Neural cell (in vitro differentiated cells): Measurements from ENCODE around the gene ZNF428. TPM values are rescaled to one million over a fixed set of nuclear protein-coding genes. Genes with fewer than 3 reads are reported as not detected.

Experiments used
- H2AFZ ChIP-seq: fragments of 200-600, 300-800 bp; sonication (generic), shearing (Covaris generic); 2 replicates; pipeline ENCODE4 v1.6.0; 2014; ENCODE audit warnings: low read depth, mild to moderate bottlenecking, antibody characterized with exemption, low read length, moderate library complexity
- H3F3A ChIP-seq: fragments of 200-600 bp; shearing (Covaris generic); 2 replicates; pipeline ENCODE4 v1.6.1; 2016; ENCODE audit warnings: mild to moderate bottlenecking, moderate library complexity, mixed read lengths, antibody characterized with exemption, low read length; ENCODE audit not compliant: insufficient read depth, poor library complexity, severe bottlenecking
- H3K27ac ChIP-seq: fragments of 200-600, 300-800 bp; sonication (generic), shearing (Covaris generic); 2 replicates; pipeline ENCODE4 v1.5.1; 2014; ENCODE audit warnings: mild to moderate bottlenecking, low read length, moderate library complexity
- H3K27me3 ChIP-seq: fragments of 300-800, 200-600 bp; sonication (generic), shearing (Covaris generic); 2 replicates; pipeline ENCODE4 v1.6.0; 2014; ENCODE audit warnings: mild to moderate bottlenecking, low read depth, low read length, moderate library complexity; ENCODE audit not compliant: insufficient read depth
- H3K36me3 ChIP-seq: fragments of 300-800, 200-600 bp; sonication (generic), shearing (Covaris generic); 2 replicates; pipeline ENCODE4 v1.5.1; 2014; ENCODE audit warnings: mild to moderate bottlenecking, antibody characterized with exemption, low read length, moderate library complexity; ENCODE audit not compliant: insufficient read depth
- H3K4me2 ChIP-seq: fragments of 300-800, 200-600 bp; sonication (generic), shearing (Covaris generic); 2 replicates; pipeline ENCODE4 v1.6.0; 2014; ENCODE audit warnings: mild to moderate bottlenecking, low read length
- H3K4me3 ChIP-seq: fragments of 300-800, 200-600 bp; sonication (generic), shearing (Covaris generic); 2 replicates; pipeline ENCODE4 v1.5.1; 2014; ENCODE audit warnings: mild to moderate bottlenecking, low read length, moderate library complexity
- H3K79me2 ChIP-seq: fragments of 200-600 bp; shearing (Covaris generic); replicated peaks from 2 replicates; pipeline ENCODE4 v1.6.0; 2014; ENCODE audit warnings: mild to moderate bottlenecking, low read length, moderate library complexity; ENCODE audit not compliant: insufficient read depth
- H3K9ac ChIP-seq: fragments of 300-800, 200-600 bp; sonication (generic), shearing (Covaris generic); 2 replicates; pipeline ENCODE4 v1.6.1; 2016; ENCODE audit warnings: mild to moderate bottlenecking, low read length, mixed read lengths
- H3K9me2 ChIP-seq: fragments of 200-600 bp; shearing (Covaris generic); 2 replicates; pipeline ENCODE4 v1.6.1; 2016; ENCODE audit warnings: mild to moderate bottlenecking, low read length, mixed read lengths; ENCODE audit not compliant: insufficient read depth
- H3K9me3 ChIP-seq: fragments of 200-600, 300-800 bp; sonication (generic), shearing (Covaris generic); 2 replicates; pipeline ENCODE4 v1.6.1; 2016; ENCODE audit warnings: mild to moderate bottlenecking, mixed run types, low read length, moderate library complexity, mixed read lengths
- H4K20me1 ChIP-seq: fragments of 200-600 bp; shearing (Covaris generic); 2 replicates; pipeline ENCODE4 v1.6.1; 2016; ENCODE audit warnings: mild to moderate bottlenecking, mixed run types; ENCODE audit not compliant: insufficient read depth
- CTCF ChIP-seq: fragments of 450-650 bp; IDR thresholded peaks from 2 replicates; pipeline ENCODE4 v1.5.1; 2014; ENCODE audit warnings: antibody characterized with exemption, mild to moderate bottlenecking, moderate library complexity; ENCODE audit not compliant: poor library complexity, severe bottlenecking
- EP300 ChIP-seq: fragments of 450-650 bp; conservative IDR thresholded peaks from 2 replicates; pipeline ENCODE4 v1.6.1; 2014; ENCODE audit warnings: antibody characterized with exemption, mild to moderate bottlenecking, moderate library complexity; ENCODE audit not compliant: poor library complexity, severe bottlenecking
- EZH2 ChIP-seq: fragments of 200-600, 300-800 bp; shearing (Covaris generic), sonication (generic); IDR thresholded peaks from 2 replicates; pipeline ENCODE4 v1.6.1; 2014; ENCODE audit warnings: antibody characterized with exemption, low read length, borderline replicate concordance, mild to moderate bottlenecking; ENCODE audit not compliant: insufficient read depth, poor library complexity, severe bottlenecking
- MXI1 ChIP-seq: fragments of 450-650 bp; conservative IDR thresholded peaks from 2 replicates; pipeline ENCODE4 v1.6.1; 2014; ENCODE audit warnings: antibody characterized with exemption, mild to moderate bottlenecking; ENCODE audit not compliant: poor library complexity, severe bottlenecking
- POLR2AphosphoS5 ChIP-seq: IDR thresholded peaks from 2 replicates; pipeline ENCODE4 v1.6.1; 2012
- RAD21 ChIP-seq: fragments of 450-650 bp; conservative IDR thresholded peaks from 2 replicates; pipeline ENCODE4 v1.6.1; 2014; ENCODE audit warnings: antibody characterized with exemption, mild to moderate bottlenecking, moderate library complexity
- SMC3 ChIP-seq: fragments of 450-650 bp; conservative IDR thresholded peaks from 2 replicates; pipeline ENCODE4 v1.6.1; 2014; ENCODE audit warnings: antibody characterized with exemption, mild to moderate bottlenecking, moderate library complexity; ENCODE audit not compliant: poor library complexity
- TAF1 ChIP-seq: IDR thresholded peaks from 2 replicates; pipeline ENCODE4 v1.6.1; 2012; ENCODE audit warnings: low read depth
- polyA plus RNA-seq: library from polyadenylated mRNA; depleted of rRNA; stranded (reverse); fragments of >200 nt; gene quantifications from 2 replicates; pipeline ENCODE4 v1.2.3, GENCODE V29; 2014
- TF ChIP-seq, protein P1 (sequence below): IDR thresholded peaks from 2 replicates; pipeline ENCODE4 v1.6.1; 2012; ENCODE audit warnings: borderline replicate concordance

ZNF428 gene
- polyA plus RNA-seq, 1 donor from 2014 or later: 1,008 TPM

DNA sequence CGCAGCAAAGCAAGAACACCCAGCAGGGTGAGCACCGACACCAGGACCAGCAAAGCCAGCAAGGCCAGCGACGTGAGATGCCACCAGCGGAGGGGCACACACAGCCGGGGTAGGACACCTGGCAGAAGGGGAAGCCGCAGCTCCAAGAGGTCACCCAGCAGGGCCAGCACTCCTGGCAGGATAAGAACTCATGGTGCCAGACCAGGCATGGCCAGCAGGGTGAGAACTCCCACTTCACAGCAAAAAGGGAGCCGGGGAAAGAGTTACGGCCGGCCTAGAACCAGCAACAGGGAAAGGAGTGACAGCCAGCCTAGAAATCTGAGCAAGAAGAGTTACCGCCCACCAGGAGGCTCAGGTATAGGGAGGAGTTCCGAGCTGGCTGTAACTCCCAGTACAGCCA lies 7.1 kb downstream of the ZNF428 start:
- H4K20me1 ChIP-seq: peaks cover 4% of the 10 kb centered on the region

GRCh38 chr19:43611788-43612187 lies 7.6 kb downstream of the ZNF428 start, which contains the start of gene SRRM5:
SRRM5 (plus strand) TSS chr19:43612088; CDS start chr19:43612122, 34 bp downstream.
- peaks cover 4% of the 10 kb centered on the region for H4K20me1 ChIP-seq
- no peak within 1 kb of the TSS for H3K4me3 ChIP-seq
- no peak within 1 kb of the TSS for H3K27ac ChIP-seq
- no peaks in the 10 kb centered on the region for H3K9me2 ChIP-seq
- no peak within 1 kb of the TSS for H3K9ac ChIP-seq
- H2AFZ ChIP-seq: no peak within 1 kb of the TSS
- peaks cover 5% of the 10 kb centered on the region for H3K36me3 ChIP-seq
- H3K4me2 ChIP-seq: no peak within 1 kb of the TSS
- no peaks in the 10 kb centered on the region for H3F3A ChIP-seq
- H3K9me3 ChIP-seq: no peaks in the 10 kb centered on the region
- H3K79me2 ChIP-seq: peaks cover 49% of the 10 kb centered on the region
- H3K27me3 ChIP-seq: no peaks in the 10 kb centered on the region
- TF ChIP-seq RAD21: no peak
- TF ChIP-seq TAF1: no peak
- TF ChIP-seq POLR2AphosphoS5: no peak
- no peak for TF ChIP-seq CTCF
- TF ChIP-seq EP300: no peak
- no peak for TF ChIP-seq EZH2
- no peak for TF ChIP-seq MXI1
- TF ChIP-seq, protein P1, sequence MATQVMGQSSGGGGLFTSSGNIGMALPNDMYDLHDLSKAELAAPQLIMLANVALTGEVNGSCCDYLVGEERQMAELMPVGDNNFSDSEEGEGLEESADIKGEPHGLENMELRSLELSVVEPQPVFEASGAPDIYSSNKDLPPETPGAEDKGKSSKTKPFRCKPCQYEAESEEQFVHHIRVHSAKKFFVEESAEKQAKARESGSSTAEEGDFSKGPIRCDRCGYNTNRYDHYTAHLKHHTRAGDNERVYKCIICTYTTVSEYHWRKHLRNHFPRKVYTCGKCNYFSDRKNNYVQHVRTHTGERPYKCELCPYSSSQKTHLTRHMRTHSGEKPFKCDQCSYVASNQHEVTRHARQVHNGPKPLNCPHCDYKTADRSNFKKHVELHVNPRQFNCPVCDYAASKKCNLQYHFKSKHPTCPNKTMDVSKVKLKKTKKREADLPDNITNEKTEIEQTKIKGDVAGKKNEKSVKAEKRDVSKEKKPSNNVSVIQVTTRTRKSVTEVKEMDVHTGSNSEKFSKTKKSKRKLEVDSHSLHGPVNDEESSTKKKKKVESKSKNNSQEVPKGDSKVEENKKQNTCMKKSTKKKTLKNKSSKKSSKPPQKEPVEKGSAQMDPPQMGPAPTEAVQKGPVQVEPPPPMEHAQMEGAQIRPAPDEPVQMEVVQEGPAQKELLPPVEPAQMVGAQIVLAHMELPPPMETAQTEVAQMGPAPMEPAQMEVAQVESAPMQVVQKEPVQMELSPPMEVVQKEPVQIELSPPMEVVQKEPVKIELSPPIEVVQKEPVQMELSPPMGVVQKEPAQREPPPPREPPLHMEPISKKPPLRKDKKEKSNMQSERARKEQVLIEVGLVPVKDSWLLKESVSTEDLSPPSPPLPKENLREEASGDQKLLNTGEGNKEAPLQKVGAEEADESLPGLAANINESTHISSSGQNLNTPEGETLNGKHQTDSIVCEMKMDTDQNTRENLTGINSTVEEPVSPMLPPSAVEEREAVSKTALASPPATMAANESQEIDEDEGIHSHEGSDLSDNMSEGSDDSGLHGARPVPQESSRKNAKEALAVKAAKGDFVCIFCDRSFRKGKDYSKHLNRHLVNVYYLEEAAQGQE: no peak
- TF ChIP-seq SMC3: no peak

More for the DNA sequence above, 7.1 kb downstream of the ZNF428 start:
- Histone ChIP-seq H2AFZ (no peak overlapping the region), H3K9me3 (no peaks in the 10 kb centered on the region), H3K4me3 (no peak overlapping the region), H3K36me3 (peaks cover 5% of the 10 kb centered on the region), H3K27ac (no peak overlapping the region), H3F3A (no peaks in the 10 kb centered on the region), H3K4me2 (no peak overlapping the region), H3K9me2 (no peaks in the 10 kb centered on the region), H3K27me3 (no peaks in the 10 kb centered on the region), H3K9ac (no peak overlapping the region), H3K79me2 (peaks cover 55% of the 10 kb centered on the region)
- TF ChIP-seq CTCF: no peak
- TF ChIP-seq RAD21: no peak
- TF ChIP-seq, protein P1: no peak
- no peak for TF ChIP-seq EP300
- no peak for TF ChIP-seq MXI1
- no peak for TF ChIP-seq POLR2AphosphoS5
- no peak for TF ChIP-seq SMC3
- TF ChIP-seq EZH2: no peak
